ENCODE measurements around the gene HBB.
A peak's percentile ranks its signal among the peaks of the same experiment; 100 is the strongest.

The HBB gene

DNA sequence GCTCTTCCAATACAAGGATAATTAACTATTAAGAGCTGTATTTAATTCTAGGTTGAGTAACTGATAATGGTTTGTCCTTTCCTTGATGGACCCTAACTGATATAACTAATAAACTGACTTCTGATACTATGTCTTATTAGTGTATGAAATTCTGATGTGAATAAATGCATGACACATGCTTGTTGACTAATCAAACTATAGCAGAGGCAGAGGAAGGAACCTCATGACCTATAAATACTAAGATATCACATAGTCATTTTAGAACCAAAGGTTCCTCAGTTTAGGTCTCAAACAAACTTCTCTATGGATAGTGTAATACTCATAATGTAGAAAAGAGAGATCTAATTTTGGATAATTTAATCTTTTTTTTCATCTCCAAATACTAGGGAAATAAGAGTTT is 12.2 kb upstream of the HBB start:
- DNase-seq (ENCODE audit: low read depth), result no peak
- TF ChIP-seq, protein P1, sequence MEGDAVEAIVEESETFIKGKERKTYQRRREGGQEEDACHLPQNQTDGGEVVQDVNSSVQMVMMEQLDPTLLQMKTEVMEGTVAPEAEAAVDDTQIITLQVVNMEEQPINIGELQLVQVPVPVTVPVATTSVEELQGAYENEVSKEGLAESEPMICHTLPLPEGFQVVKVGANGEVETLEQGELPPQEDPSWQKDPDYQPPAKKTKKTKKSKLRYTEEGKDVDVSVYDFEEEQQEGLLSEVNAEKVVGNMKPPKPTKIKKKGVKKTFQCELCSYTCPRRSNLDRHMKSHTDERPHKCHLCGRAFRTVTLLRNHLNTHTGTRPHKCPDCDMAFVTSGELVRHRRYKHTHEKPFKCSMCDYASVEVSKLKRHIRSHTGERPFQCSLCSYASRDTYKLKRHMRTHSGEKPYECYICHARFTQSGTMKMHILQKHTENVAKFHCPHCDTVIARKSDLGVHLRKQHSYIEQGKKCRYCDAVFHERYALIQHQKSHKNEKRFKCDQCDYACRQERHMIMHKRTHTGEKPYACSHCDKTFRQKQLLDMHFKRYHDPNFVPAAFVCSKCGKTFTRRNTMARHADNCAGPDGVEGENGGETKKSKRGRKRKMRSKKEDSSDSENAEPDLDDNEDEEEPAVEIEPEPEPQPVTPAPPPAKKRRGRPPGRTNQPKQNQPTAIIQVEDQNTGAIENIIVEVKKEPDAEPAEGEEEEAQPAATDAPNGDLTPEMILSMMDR (IDR thresholded peaks at IDR 0.05; ENCODE audit: low read length, missing control alignments), result no peak
- H3K4me3 ChIP-seq (replicated peaks; ENCODE audit: low read depth, low read length), result no peak overlapping the region

DNA sequence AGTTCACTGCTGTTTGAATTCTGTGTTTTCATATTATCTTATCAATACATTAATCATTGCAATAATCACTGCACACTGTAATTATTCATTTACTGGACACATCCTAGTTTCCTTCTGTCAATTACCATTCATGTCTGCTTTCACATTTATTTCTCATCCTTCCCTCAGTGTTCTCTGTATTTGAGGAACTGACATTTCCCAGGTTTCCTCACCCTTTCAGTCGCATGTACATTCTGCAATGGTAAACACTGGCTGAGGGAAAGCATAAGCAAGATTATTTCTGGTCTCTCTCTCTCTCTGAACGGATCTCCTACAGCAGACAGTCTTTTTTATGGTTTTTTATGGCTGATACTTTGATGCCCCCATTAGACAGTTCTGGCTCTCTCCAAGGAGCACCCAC is 11.6 kb upstream of the HBB start:
- TF ChIP-seq, protein P1 (IDR thresholded peaks at IDR 0.05; ENCODE audit: low read length, missing control alignments), result no peak

DNA sequence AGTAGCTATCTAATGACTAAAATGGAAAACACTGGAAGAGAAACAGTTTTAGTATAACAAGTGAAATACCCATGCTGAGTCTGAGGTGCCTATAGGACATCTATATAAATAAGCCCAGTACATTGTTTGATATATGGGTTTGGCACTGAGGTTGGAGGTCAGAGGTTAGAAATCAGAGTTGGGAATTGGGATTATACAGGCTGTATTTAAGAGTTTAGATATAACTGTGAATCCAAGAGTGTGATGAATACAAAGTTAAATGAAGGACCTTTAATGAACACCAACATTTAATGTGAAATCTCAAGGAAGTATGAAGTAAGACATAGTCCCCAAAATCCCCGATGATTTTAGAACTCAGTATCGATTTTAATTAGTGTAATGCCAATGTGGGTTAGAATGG is 10.5 kb upstream of the HBB start:
- DNase-seq (ENCODE audit: low read depth), result no peak
- TF ChIP-seq, protein P1 (IDR thresholded peaks at IDR 0.05; ENCODE audit: low read length, missing control alignments), result no peak
- H3K4me3 ChIP-seq (replicated peaks; ENCODE audit: low read depth, low read length), result no peak overlapping the region

More for the DNA sequence above, 11.6 kb upstream of the HBB start:
- DNase-seq (ENCODE audit: low read depth), result no peak
- no peak overlapping the region for H3K4me3 ChIP-seq (replicated peaks; ENCODE audit: low read depth, low read length)

DNA sequence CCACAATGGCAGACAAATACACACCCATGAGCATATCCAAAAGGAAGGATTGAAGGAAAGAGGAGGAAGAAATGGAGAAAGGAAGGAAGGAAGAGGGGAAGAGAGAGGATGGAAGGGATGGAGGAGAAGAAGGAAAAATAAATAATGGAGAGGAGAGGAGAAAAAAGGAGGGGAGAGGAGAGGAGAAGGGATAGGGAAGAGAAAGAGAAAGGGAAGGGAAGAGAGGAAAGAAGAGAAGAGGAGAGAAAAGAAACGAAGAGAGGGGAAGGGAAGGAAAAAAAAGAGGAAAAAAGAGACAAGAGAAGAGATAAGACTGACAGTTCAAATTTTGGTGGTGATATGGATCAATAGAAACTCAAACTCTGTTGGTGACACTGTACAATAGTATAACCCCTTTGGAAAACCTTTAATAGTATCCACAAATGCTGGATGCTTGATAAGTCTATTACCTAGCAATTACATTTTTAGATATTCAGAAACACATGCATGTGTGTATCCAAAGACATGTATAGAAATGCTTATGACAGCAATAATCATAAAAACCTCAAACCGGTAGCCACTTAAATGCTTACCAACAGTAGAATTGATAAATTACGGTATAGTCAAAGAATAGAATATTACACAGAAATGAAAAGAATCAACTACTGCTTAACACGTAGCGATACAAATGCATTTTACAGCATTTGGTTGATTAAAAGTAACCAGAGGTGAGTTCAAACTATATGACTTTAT is 8.7 kb upstream of the HBB start:
- no peak overlapping the region for H3K4me3 ChIP-seq (replicated peaks; ENCODE audit: low read depth, low read length)
- TF ChIP-seq, protein P1 (IDR thresholded peaks at IDR 0.05; ENCODE audit: low read length, missing control alignments), result no peak
- no peak for DNase-seq (ENCODE audit: low read depth)

DNA sequence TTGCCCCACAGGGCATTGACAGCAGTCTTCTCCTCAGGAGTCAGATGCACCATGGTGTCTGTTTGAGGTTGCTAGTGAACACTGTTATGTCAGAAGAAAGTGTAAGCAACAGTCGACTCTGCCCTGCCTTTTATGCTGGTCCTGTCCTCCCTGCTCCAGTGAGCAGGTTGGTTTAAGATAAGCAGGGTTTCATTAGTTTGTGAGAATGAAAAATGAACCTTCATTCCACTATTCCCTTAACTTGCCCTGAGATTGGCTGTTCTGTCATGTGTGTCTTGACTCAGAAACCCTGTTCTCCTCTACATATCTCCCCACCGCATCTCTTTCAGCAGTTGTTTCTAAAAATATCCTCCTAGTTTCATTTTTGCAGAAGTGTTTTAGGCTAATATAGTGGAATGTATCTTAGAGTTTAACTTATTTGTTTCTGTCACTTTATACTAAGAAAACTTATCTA is 7.5 kb upstream of the HBB start, which contains the start of gene HBD:
Gene HBD, minus strand, starts transcription at position 103 of the 454 bp plus-strand sequence. Its CDS starts 50 bp downstream, at position 53.
- DNase-seq (ENCODE audit: low read depth), result peak; percentile 26
- no peak within 1 kb of the TSS for H3K4me3 ChIP-seq (replicated peaks; ENCODE audit: low read depth, low read length)
- TF ChIP-seq, protein P1 (IDR thresholded peaks at IDR 0.05; ENCODE audit: low read length, missing control alignments), result no peak

DNA sequence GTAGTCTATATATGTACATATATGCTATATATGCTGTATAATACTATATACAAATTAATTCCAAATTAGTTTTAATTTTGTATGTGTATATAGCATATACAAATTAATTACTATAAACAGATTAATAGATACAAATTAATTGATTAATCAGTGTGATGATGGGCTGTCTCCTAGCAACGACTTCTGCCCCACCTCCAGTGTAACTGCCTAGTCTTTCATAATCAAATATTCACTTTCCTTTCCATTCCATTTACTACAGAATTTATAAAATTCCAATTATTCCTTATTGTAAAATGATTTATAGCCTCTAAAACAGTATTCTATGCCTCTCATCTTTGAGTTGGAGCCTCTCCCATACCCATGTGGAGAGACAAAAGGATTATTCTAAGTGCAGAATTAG is 6.4 kb upstream of the HBB start:
- TF ChIP-seq, protein P1 (IDR thresholded peaks at IDR 0.05; ENCODE audit: low read length, missing control alignments), result no peak

DNA sequence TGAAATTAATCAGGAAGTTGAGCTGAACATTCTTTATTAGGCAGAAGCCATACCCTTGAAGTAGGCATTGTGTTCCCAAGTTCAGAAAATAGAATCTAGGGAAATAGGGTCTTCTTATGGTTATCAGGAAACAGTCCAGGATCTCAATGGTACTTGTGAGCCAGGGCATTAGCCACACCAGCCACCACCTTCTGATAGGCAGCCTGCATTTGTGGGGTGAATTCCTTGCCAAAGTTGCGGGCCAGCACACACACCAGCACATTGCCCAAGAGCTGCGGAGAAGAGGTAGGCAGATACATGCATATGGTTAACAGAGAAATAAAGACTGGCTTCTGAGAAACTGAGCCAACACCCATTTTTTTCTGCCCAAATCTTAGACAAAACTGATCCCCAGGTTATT is 6.0 kb upstream of the HBB start:
- TF ChIP-seq, protein P1 (IDR thresholded peaks at IDR 0.05; ENCODE audit: low read length, missing control alignments), result no peak

More for the DNA sequence above, 6.4 kb upstream of the HBB start:
- no peak for DNase-seq (ENCODE audit: low read depth)
- no peak overlapping the region for H3K4me3 ChIP-seq (replicated peaks; ENCODE audit: low read depth, low read length)

More for the DNA sequence above, 6.0 kb upstream of the HBB start:
- no peak overlapping the region for H3K4me3 ChIP-seq (replicated peaks; ENCODE audit: low read depth, low read length)
- DNase-seq (ENCODE audit: low read depth), result no peak

All from fibroblast of pulmonary artery (primary cell).